Measurements from ENCODE around the gene GLCCI1.

- TF ChIP-seq CTCF (IDR thresholded peaks at IDR 0.05 in 8 of 11, conservative IDR thresholded peaks at IDR 0.05 in 3 of 11) (no peak), POLR2A (IDR thresholded peaks at IDR 0.05) (no peak)
Measured at GRCh38 chr7:7971308-7972040, 2.9 kb downstream of the GLCCI1 start.

Measured in spleen (tissue), 7 donors.